GM13977 (cell line): ENCODE results near the gene DCUN1D3.

ENCODE experiments used
- DNase-seq: peaks from one replicate; pipeline ENCODE4 v3.0.0; 2012; ENCODE audit warnings: low spot score
- CTCF ChIP-seq: IDR thresholded peaks from 2 replicates; pipeline ENCODE4 v1.5.1; 2012; ENCODE audit warnings: mild to moderate bottlenecking, control low read depth; ENCODE audit not compliant: insufficient read depth; ENCODE audit errors: extremely low read depth, missing control alignments
- in situ Hi-C: fragments of 300-500 bp; cut with MboI; formaldehyde crosslinking; loops from one replicate; pipeline ENCODE4 v1.12.0; 2022; ENCODE audit warnings: low sequenced_read_pairs, low pct_unique_long_range_greater_than_20kb, mixed read lengths, inconsistent platforms; ENCODE audit not compliant: unreplicated experiment

Gene DCUN1D3

GRCh38 chr16:20859699-20860098, 40.5 kb downstream of the DCUN1D3 start:
- no peak for TF ChIP-seq CTCF

GRCh38 chr16:20859229-20859628, 40.9 kb downstream of the DCUN1D3 start:
- no peak for TF ChIP-seq CTCF
- in situ Hi-C loops, result no loop called here
- DNase-seq, result no peak

More at GRCh38 chr16:20859699-20860098, 40.5 kb downstream of the DCUN1D3 start:
- no peak for DNase-seq
- in situ Hi-C loops, result no loop called here

DNA sequence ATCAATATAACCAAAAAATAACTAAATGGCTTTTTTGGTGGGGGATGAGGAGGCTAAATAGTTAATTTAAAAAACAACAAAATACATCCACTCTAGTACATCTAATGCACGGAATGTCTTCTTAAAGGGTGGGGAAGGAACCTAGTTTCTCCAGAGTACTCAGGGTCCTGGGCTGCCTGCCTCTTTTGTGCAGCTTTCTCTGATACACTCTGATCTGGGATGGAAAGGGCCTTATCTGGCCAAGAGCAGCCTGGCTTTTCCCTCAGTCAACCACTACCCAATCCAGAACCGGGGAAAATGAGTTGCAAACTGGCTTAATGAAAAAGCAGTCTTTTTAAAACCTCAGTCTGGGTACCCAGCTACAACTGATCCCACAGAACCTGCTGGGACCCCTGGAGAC, 42.9 kb downstream of the DCUN1D3 start:
- no peak for DNase-seq
- no peak for TF ChIP-seq CTCF
- in situ Hi-C loops, result no loop called here

GRCh38 chr16:20854963-20855362, 45.2 kb downstream of the DCUN1D3 start:
- in situ Hi-C loops, result loop anchor here (5.0 kb wide), 1 partner anchor 227 kb away; no protein-coding TSS in a partner anchor
- TF ChIP-seq CTCF, result no peak
- no peak for DNase-seq

GRCh38 chr16:20853981-20854620, 46.1 kb downstream of the DCUN1D3 start:
- TF ChIP-seq CTCF, result no peak
- in situ Hi-C loops, result loop anchor here (5.0 kb wide), 1 partner anchor 228 kb away; no protein-coding TSS in a partner anchor

DNA sequence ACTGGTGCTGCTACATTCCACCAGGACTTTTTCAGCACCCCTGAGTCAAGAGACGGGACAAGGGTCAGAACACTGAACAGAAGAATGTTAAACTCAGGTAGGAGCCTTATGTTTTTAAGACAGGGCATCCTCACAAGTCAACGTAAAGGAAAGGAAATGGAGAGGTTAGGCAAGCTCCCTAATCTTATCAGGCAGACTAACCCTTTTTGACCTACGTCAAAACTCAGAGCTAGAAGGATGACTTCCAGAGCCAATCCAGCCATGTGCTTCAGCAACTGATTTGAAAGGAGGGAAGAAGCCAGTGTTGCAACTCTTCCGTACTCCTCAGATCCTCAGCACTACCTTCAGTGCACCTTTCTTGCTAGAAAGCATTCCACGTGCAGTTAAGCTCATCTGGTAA, 47.0 kb downstream of the DCUN1D3 start:
- DNase-seq, result no peak
- no peak for TF ChIP-seq CTCF
- in situ Hi-C loops, result loop anchor here (5.0 kb wide), 1 partner anchor 229 kb away; no protein-coding TSS in a partner anchor

More at GRCh38 chr16:20853981-20854620, 46.1 kb downstream of the DCUN1D3 start:
- no peak for DNase-seq
